ENCODE data around the gene PSMC3IP. TPM values are rescaled to one million over a fixed set of nuclear protein-coding genes. Genes with fewer than 3 reads are reported as not detected.

Gene PSMC3IP
- total RNA-seq, 6 experiments from 2014 or later = 7.3 to 18.2 (median 16.0) TPM

- DNase-seq = peak; percentile 68
- H3K36me3 Mint-ChIP-seq (ENCODE audit: low read depth) = peaks cover 16% of the 10 kb centered on the region
- peaks cover 77% of the 10 kb centered on the region for H3K4me1 Mint-ChIP-seq (ENCODE audit: low read depth)
- no peaks in the 10 kb centered on the region for H3K9me3 Mint-ChIP-seq
- H3K4me3 Mint-ChIP-seq = peak overlapping the region; percentile 50
- H3K27ac Mint-ChIP-seq = peak overlapping the region; percentile 67
- no peaks in the 10 kb centered on the region for H3K27me3 Mint-ChIP-seq (ENCODE audit: insufficient read depth)
- TF ChIP-seq, protein P1, sequence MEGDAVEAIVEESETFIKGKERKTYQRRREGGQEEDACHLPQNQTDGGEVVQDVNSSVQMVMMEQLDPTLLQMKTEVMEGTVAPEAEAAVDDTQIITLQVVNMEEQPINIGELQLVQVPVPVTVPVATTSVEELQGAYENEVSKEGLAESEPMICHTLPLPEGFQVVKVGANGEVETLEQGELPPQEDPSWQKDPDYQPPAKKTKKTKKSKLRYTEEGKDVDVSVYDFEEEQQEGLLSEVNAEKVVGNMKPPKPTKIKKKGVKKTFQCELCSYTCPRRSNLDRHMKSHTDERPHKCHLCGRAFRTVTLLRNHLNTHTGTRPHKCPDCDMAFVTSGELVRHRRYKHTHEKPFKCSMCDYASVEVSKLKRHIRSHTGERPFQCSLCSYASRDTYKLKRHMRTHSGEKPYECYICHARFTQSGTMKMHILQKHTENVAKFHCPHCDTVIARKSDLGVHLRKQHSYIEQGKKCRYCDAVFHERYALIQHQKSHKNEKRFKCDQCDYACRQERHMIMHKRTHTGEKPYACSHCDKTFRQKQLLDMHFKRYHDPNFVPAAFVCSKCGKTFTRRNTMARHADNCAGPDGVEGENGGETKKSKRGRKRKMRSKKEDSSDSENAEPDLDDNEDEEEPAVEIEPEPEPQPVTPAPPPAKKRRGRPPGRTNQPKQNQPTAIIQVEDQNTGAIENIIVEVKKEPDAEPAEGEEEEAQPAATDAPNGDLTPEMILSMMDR (IDR thresholded peaks at IDR 0.05) = no peak
These were observed 52.3 kb downstream of the PSMC3IP start for GRCh38 chr17:42525221-42525620.

- TF ChIP-seq, protein P1 (IDR thresholded peaks at IDR 0.05) = no peak
- Mint-ChIP-seq H3K9me3 (no peaks in the 10 kb centered on the region), H3K27ac (peak overlapping the region; percentile 97), H3K4me3 (no peak overlapping the region), H3K27me3 (ENCODE audit: insufficient read depth) (peaks cover 6% of the 10 kb centered on the region), H3K36me3 (ENCODE audit: low read depth) (peaks cover 20% of the 10 kb centered on the region), H3K4me1 (ENCODE audit: low read depth) (peaks cover 95% of the 10 kb centered on the region)
- DNase-seq = no peak
These were observed 54.7 kb downstream of the PSMC3IP start for GRCh38 chr17:42522798-42523278.

Other genes with a start within 250 kb of the PSMC3IP start
- 10 to 100 TPM; 65.3 to 74.5 (median 68.8) TPM for gene STAT3, start 189.3 kb downstream of the PSMC3IP start, total RNA-seq (2021; fragmentation: NEBNext Ultra II Directional; extraction: Animal tissue kit (Norgen Biotek cat#: 25700))
- gene CAVIN1, start 154.5 kb downstream of the PSMC3IP start, total RNA-seq (2021; fragmentation: NEBNext Ultra II Directional; extraction: Animal tissue kit (Norgen Biotek cat#: 25700)) = 1,000 to 10,000 TPM; 1,059 to 1,221 (median 1,100) TPM
- gene ATP6V0A1, start 118.9 kb downstream of the PSMC3IP start, total RNA-seq (2021; fragmentation: NEBNext Ultra II Directional; extraction: Animal tissue kit (Norgen Biotek cat#: 25700)) = 10 to 100 TPM; 29.6 to 56.7 (median 37.1) TPM
- gene NAGLU, start 41.5 kb downstream of the PSMC3IP start, total RNA-seq (2021; fragmentation: NEBNext Ultra II Directional; extraction: Animal tissue kit (Norgen Biotek cat#: 25700)) = 10 to 100 TPM; 38.7 to 43.1 (median 39.9) TPM
- gene HSD17B1, start 24.8 kb downstream of the PSMC3IP start, total RNA-seq (2021; fragmentation: NEBNext Ultra II Directional; extraction: Animal tissue kit (Norgen Biotek cat#: 25700)) = 1 to 10 TPM in 4 of 6 experiments, under 1 TPM in 2; 0.66 to 1.5 (median 1.1) TPM
- gene COASY, start 15.6 kb downstream of the PSMC3IP start, total RNA-seq (2021; fragmentation: NEBNext Ultra II Directional; extraction: Animal tissue kit (Norgen Biotek cat#: 25700)) = 10 to 100 TPM; 64.6 to 77.6 (median 71.1) TPM
- 10 to 100 TPM; 40.7 to 48.3 (median 47.0) TPM for gene MLX, start 10.6 kb downstream of the PSMC3IP start, total RNA-seq (2021; fragmentation: NEBNext Ultra II Directional; extraction: Animal tissue kit (Norgen Biotek cat#: 25700))
- 10 to 100 TPM; 42.5 to 61.1 (median 48.9) TPM for gene RETREG3, start 31.6 kb upstream of the PSMC3IP start, total RNA-seq (2021; fragmentation: NEBNext Ultra II Directional; extraction: Animal tissue kit (Norgen Biotek cat#: 25700))
- gene TUBG1, start 32.0 kb upstream of the PSMC3IP start, total RNA-seq (2021; fragmentation: NEBNext Ultra II Directional; extraction: Animal tissue kit (Norgen Biotek cat#: 25700)) = 100 to 1,000 TPM in 5 of 6 experiments, 10 to 100 TPM in 1; 85.5 to 127 (median 112) TPM
- gene TUBG2, start 81.6 kb upstream of the PSMC3IP start, total RNA-seq (2021; fragmentation: NEBNext Ultra II Directional; extraction: Animal tissue kit (Norgen Biotek cat#: 25700)) = 10 to 100 TPM; 15.2 to 17.3 (median 16.9) TPM
- 10 to 100 TPM; 16.4 to 22.4 (median 19.1) TPM for gene PLEKHH3, start 99.3 kb upstream of the PSMC3IP start, total RNA-seq (2021; fragmentation: NEBNext Ultra II Directional; extraction: Animal tissue kit (Norgen Biotek cat#: 25700))
- gene CCR10, start 104.1 kb upstream of the PSMC3IP start, total RNA-seq (2021; fragmentation: NEBNext Ultra II Directional; extraction: Animal tissue kit (Norgen Biotek cat#: 25700)) = 1 to 10 TPM; 1.7 to 2.9 (median 2.2) TPM
- 10 to 100 TPM; 26.0 to 43.7 (median 37.7) TPM for gene CNTNAP1, start 104.8 kb upstream of the PSMC3IP start, total RNA-seq (2021; fragmentation: NEBNext Ultra II Directional; extraction: Animal tissue kit (Norgen Biotek cat#: 25700))
- gene EZH1, start 167.3 kb upstream of the PSMC3IP start, total RNA-seq (2021; fragmentation: NEBNext Ultra II Directional; extraction: Animal tissue kit (Norgen Biotek cat#: 25700)) = 10 to 100 TPM; 18.3 to 21.2 (median 19.2) TPM
- gene RAMP2, start 183.5 kb upstream of the PSMC3IP start, total RNA-seq (2021; fragmentation: NEBNext Ultra II Directional; extraction: Animal tissue kit (Norgen Biotek cat#: 25700)) = 1 to 10 TPM in 3 of 6 experiments, under 1 TPM in 3; 0.40 to 1.3 (median 0.80) TPM
- gene VPS25, start 195.7 kb upstream of the PSMC3IP start, total RNA-seq (2021; fragmentation: NEBNext Ultra II Directional; extraction: Animal tissue kit (Norgen Biotek cat#: 25700)) = 10 to 100 TPM; 79.3 to 94.5 (median 90.5) TPM
- 10 to 100 TPM; 22.2 to 33.0 (median 24.3) TPM for gene WNK4, start 202.9 kb upstream of the PSMC3IP start, total RNA-seq (2021; fragmentation: NEBNext Ultra II Directional; extraction: Animal tissue kit (Norgen Biotek cat#: 25700))
- gene COA3, start 221.0 kb upstream of the PSMC3IP start, total RNA-seq (2021; fragmentation: NEBNext Ultra II Directional; extraction: Animal tissue kit (Norgen Biotek cat#: 25700)) = 10 to 100 TPM; 52.8 to 67.3 (median 61.1) TPM
- under 1 TPM in 1 of 6 experiments, not detected in 5; 0.19 TPM for gene CNTD1, start 221.1 kb upstream of the PSMC3IP start, total RNA-seq (2021; fragmentation: NEBNext Ultra II Directional; extraction: Animal tissue kit (Norgen Biotek cat#: 25700))
- 100 to 1,000 TPM in 3 of 6 experiments, 10 to 100 TPM in 3; 95.6 to 113 (median 99.9) TPM for gene BECN1, start 246.6 kb upstream of the PSMC3IP start, total RNA-seq (2021; fragmentation: NEBNext Ultra II Directional; extraction: Animal tissue kit (Norgen Biotek cat#: 25700))

Data from HFFc6 (cell line).